Mammary epithelial cell (primary cell): Measurements from ENCODE around the gene CFAP221.

Experiments used
- CTCF ChIP-seq, 2 donors: IDR thresholded peaks in 1 of 2; conservative IDR thresholded peaks in 1 of 2; 2 replicates each; pipeline ENCODE4 v1.5.1; 2011 to 2012; ENCODE audit warnings: inconsistent platforms in 2 of 2, low read length in 2 of 2, mild to moderate bottlenecking in 2 of 2, control low read depth in 1 of 2, low read depth in 1 of 2; ENCODE audit not compliant: insufficient read depth in 1 of 2; ENCODE audit errors: extremely low read depth in 1 of 2
- EZH2 ChIP-seq: IDR thresholded peaks from 2 replicates; pipeline ENCODE4 v1.6.1; 2012; ENCODE audit warnings: low read length, inconsistent platforms, borderline replicate concordance

- no peak for TF ChIP-seq CTCF (conservative IDR thresholded peaks at IDR 0.05 in 1 of 2, IDR thresholded peaks at IDR 0.05 in 1 of 2; ENCODE audit: extremely low read depth in 1 of 2, insufficient read depth in 1 of 2, low read depth in 1 of 2, low read length in 2 of 2)
- no peak for TF ChIP-seq EZH2
These were observed 124.3 kb downstream of the CFAP221 start for GRCh38 chr2:119668546-119668945.
